IMR-90 (cell line): ENCODE measurements around the gene ZNF273. TPM values are rescaled to one million over a fixed set of nuclear protein-coding genes. Genes with fewer than 3 reads are reported as not detected.

Experiments used
- ATAC-seq: fragments of 200-7000 bp; cut with Tn5 transposase; 2 replicates; pipeline ENCODE4 v1.9.1; 2020; ENCODE audit warnings: low read depth, mild to moderate bottlenecking, moderate library complexity
- BruUV-seq: library from RNA; stranded (reverse); fragments of 400-500 nt; replicated peaks from 2 replicates; lab custom pipeline; 2021; lab: Mats Ljungman, UMichigan
- CTCF ChIA-PET: fragments of 300-600 bp; formaldehyde crosslinking; extraction: SDS; loops from one replicate; lab custom pipeline; 2021; ENCODE audit warnings: antibody characterized with exemption; lab: Yijun Ruan, JAX
- POLR2A ChIA-PET: fragments of 300-600 bp; sonication (Branson Sonifier 250); formaldehyde crosslinking; loops from one replicate; lab custom pipeline; 2022; ENCODE audit warnings: antibody characterized with exemption; ENCODE audit not compliant: unreplicated experiment; lab: Charles Lee
- DNase-seq: peaks from one replicate; pipeline ENCODE4 v3.0.0; 2013
- H2AFZ ChIP-seq: replicated peaks from 2 replicates; pipeline ENCODE3; 2013; ENCODE audit warnings: low read length, mild to moderate bottlenecking; ENCODE audit not compliant: poor library complexity
- H2AK5ac ChIP-seq: 2 replicates; pipeline ENCODE4 v1.6.1; 2013; ENCODE audit warnings: low read depth, low read length, inconsistent platforms
- H2AK9ac ChIP-seq: replicated peaks from 2 replicates; pipeline ENCODE3; 2013; ENCODE audit warnings: mild to moderate bottlenecking, low read depth, low read length, moderate library complexity; ENCODE audit not compliant: poor library complexity
- H2BK120ac ChIP-seq: 2 replicates; pipeline ENCODE4 v1.6.1; 2013; ENCODE audit warnings: low read depth, low read length, inconsistent platforms
- H2BK15ac ChIP-seq: 3 replicates; pipeline ENCODE4 v1.6.1; 2013; ENCODE audit warnings: low read depth, low read length, inconsistent platforms
- H2BK20ac ChIP-seq: 2 replicates; pipeline ENCODE4 v1.6.1; 2013; ENCODE audit warnings: low read depth, mild to moderate bottlenecking, inconsistent platforms, low read length, moderate library complexity
- H2BK5ac ChIP-seq: 2 replicates; pipeline ENCODE4 v1.6.1; 2013; ENCODE audit warnings: mild to moderate bottlenecking, low read depth, low read length, inconsistent platforms; ENCODE audit not compliant: poor library complexity, severe bottlenecking
- H3K14ac ChIP-seq: replicated peaks from 2 replicates; pipeline ENCODE4 v1.6.1; 2013; ENCODE audit warnings: low read depth, low read length, inconsistent platforms
- H3K18ac ChIP-seq: 2 replicates; pipeline ENCODE4 v1.6.1; 2013; ENCODE audit warnings: low read depth, low read length, control low read depth
- H3K23ac ChIP-seq: 2 replicates; pipeline ENCODE4 v1.6.1; 2013; ENCODE audit warnings: low read depth, low read length, inconsistent platforms
- H3K27ac ChIP-seq: 2 replicates; pipeline ENCODE4 v1.5.1; 2013; ENCODE audit warnings: mild to moderate bottlenecking, control low read depth, low read length; ENCODE audit not compliant: insufficient read depth
- H3K27me3 ChIP-seq: 2 replicates; pipeline ENCODE4 v1.6.1; 2013; ENCODE audit warnings: low read length; ENCODE audit not compliant: control insufficient read depth, insufficient read depth
- H3K36me3 ChIP-seq: 2 replicates; pipeline ENCODE4 v1.6.1; 2013; ENCODE audit warnings: low read length, mixed read lengths; ENCODE audit not compliant: control insufficient read depth, insufficient read depth
- H3K4ac ChIP-seq: 2 replicates; pipeline ENCODE4 v1.6.1; 2013; ENCODE audit warnings: low read depth, low read length, inconsistent platforms
- H3K4me1 ChIP-seq: 2 replicates; pipeline ENCODE4 v1.6.1; 2013; ENCODE audit warnings: low read length, mixed read lengths; ENCODE audit not compliant: control insufficient read depth, insufficient read depth
- H3K4me2 ChIP-seq: 2 replicates; pipeline ENCODE4 v1.6.1; 2013; ENCODE audit warnings: low read depth, mild to moderate bottlenecking, control low read depth, low read length, moderate library complexity
- H3K4me3 ChIP-seq: 2 replicates; pipeline ENCODE4 v1.5.1; 2013; ENCODE audit warnings: low read depth, mild to moderate bottlenecking, control low read depth, low read length, moderate library complexity; ENCODE audit not compliant: insufficient read depth
- H3K56ac ChIP-seq: 2 replicates; pipeline ENCODE4 v1.6.1; 2013; ENCODE audit warnings: low read length, inconsistent platforms; ENCODE audit not compliant: insufficient read depth; ENCODE audit errors: extremely low read depth
- H3K79me1 ChIP-seq, 2 experiments: 2 replicates each; pipeline ENCODE4 v1.6.1; 2013; ENCODE audit warnings: low read length in 2 of 2, inconsistent platforms in 1 of 2, low read depth in 1 of 2
- H3K9ac ChIP-seq: 2 replicates; pipeline ENCODE4 v1.6.1; 2013; ENCODE audit warnings: low read depth, low read length, control low read depth
- H3K9me1 ChIP-seq: 2 replicates; pipeline ENCODE4 v1.6.1; 2013; ENCODE audit warnings: low read length, inconsistent platforms; ENCODE audit not compliant: insufficient read depth
- H3K9me3 ChIP-seq: 2 replicates; pipeline ENCODE4 v1.6.1; 2013; ENCODE audit warnings: low read length; ENCODE audit not compliant: control insufficient read depth, insufficient read depth
- H4K20me1 ChIP-seq: 2 replicates; pipeline ENCODE4 v1.6.1; 2013; ENCODE audit warnings: low read length, inconsistent platforms; ENCODE audit not compliant: insufficient read depth
- H4K5ac ChIP-seq: 2 replicates; pipeline ENCODE4 v1.6.1; 2013; ENCODE audit warnings: mild to moderate bottlenecking, low read depth, low read length, control low read depth
- H4K8ac ChIP-seq, 2 experiments: 2 replicates each; pipeline ENCODE4 v1.6.1; 2013; ENCODE audit warnings: low read depth in 2 of 2, low read length in 2 of 2, control low read depth in 1 of 2, inconsistent platforms in 1 of 2
- H4K91ac ChIP-seq: 2 replicates; pipeline ENCODE4 v1.6.1; 2013; ENCODE audit warnings: low read depth, low read length, inconsistent platforms; ENCODE audit not compliant: insufficient read depth
- BHLHE40 ChIP-seq: fragments of 150-350 bp; IDR thresholded peaks from 2 replicates; pipeline ENCODE4 v1.6.1; 2016; ENCODE audit warnings: mild to moderate bottlenecking, low read depth, low read length
- CHD1 ChIP-seq: IDR thresholded peaks from 2 replicates; pipeline ENCODE4 v1.6.1; 2012; ENCODE audit warnings: low read depth, low read length, improper control_type of control experiment
- ELK1 ChIP-seq: fragments of 150-350 bp; IDR thresholded peaks from 2 replicates; pipeline ENCODE4 v1.6.1; 2016; ENCODE audit warnings: low read depth, mild to moderate bottlenecking, low read length, moderate library complexity, borderline replicate concordance
- FOS ChIP-seq: fragments of 150-350 bp; IDR thresholded peaks from 2 replicates; pipeline ENCODE4 v1.6.1; 2016; ENCODE audit warnings: low read depth, low read length
- MAFK ChIP-seq: IDR thresholded peaks from 2 replicates; pipeline ENCODE4 v1.6.1; 2012; ENCODE audit warnings: low read depth, low read length, improper control_type of control experiment
- MAZ ChIP-seq: IDR thresholded peaks from 2 replicates; pipeline ENCODE4 v1.6.1; 2012; ENCODE audit warnings: low read depth, mild to moderate bottlenecking, low read length, improper control_type of control experiment, moderate library complexity, borderline replicate concordance
- RCOR1 ChIP-seq: IDR thresholded peaks from 2 replicates; pipeline ENCODE4 v1.6.1; 2012; ENCODE audit warnings: mild to moderate bottlenecking, low read length, improper control_type of control experiment; ENCODE audit not compliant: insufficient replicate concordance
- SMC3 ChIP-seq: fragments of 150-350 bp; IDR thresholded peaks from 2 replicates; pipeline ENCODE4 v1.6.1; 2016; ENCODE audit warnings: low read depth, mild to moderate bottlenecking, antibody characterized with exemption, low read length, moderate library complexity
- WGBS, 2 experiments: methylation state at CpG; one replicate each; pipeline versions ENCODE4 v1.1.5 to v1.1.7; 2013; ENCODE audit warnings: missing lambda C conversion rate in 2 of 2; ENCODE audit not compliant: insufficient read length in 1 of 2; ENCODE audit errors: extremely low coverage in 2 of 2; 5-methylcytosine and 5-hydroxymethylcytosine counted together
- dilution Hi-C: fragments of 300-500 bp; cut with HindIII; formaldehyde crosslinking; loops from one replicate; pipeline ENCODE4 v1.14.3; 2018; ENCODE audit warnings: low sequenced_read_pairs; ENCODE audit not compliant: unreplicated experiment
- in situ Hi-C: fragments of 300-500 bp; cut with MboI; formaldehyde crosslinking; loops from 3 replicates; pipeline ENCODE4 v1.14.3; 2019; ENCODE audit warnings: low sequenced_read_pairs, inconsistent platforms, mixed read lengths
- intact Hi-C: fragments of 100-400 bp; cut with micrococcal nuclease; formaldehyde crosslinking; loops from 2 replicates; pipeline ENCODE4 v1.10.0; 2022
- polyA plus RNA-seq, 3 experiments: library from polyadenylated mRNA; depleted of rRNA; stranded (reverse); fragments of >200 nt; gene quantifications; 2 replicates each; pipeline ENCODE4 v1.2.3, GENCODE V29; 2012; ENCODE audit warnings: low replicate concordance in 1 of 3
- total RNA-seq: library from RNA; depleted of rRNA; stranded (reverse); fragments of >200 nt; gene quantifications from 2 replicates; pipeline ENCODE4 v1.2.3, GENCODE V29; 2012

The ZNF273 gene
- total and polyA plus RNA-seq, 2 of the 4 experiments (the other 2 are of a cell fraction): 1.5 to 2.7 TPM

GRCh38 chr7:64882341-64883112, 20.5 kb upstream of the ZNF273 start:
- Histone ChIP-seq H3K4ac (no peak overlapping the region), H4K8ac (no peak overlapping the region), H3K9ac (no peak overlapping the region), H3K27ac (no peak overlapping the region), H3K4me3 (peak overlapping the region; percentile 41; the same call in 1 of the 2 replicates), H3K18ac (no peak overlapping the region), H3K56ac (no peak overlapping the region), H3K9me1 (no peaks in the 10 kb centered on the region), H2BK5ac (no peak overlapping the region), H2AK5ac (no peak overlapping the region), H2AK9ac (no peak overlapping the region), H2BK15ac (no peak overlapping the region), H3K27me3 (peaks cover 23% of the 10 kb centered on the region), H3K9me3 (peaks cover 24% of the 10 kb centered on the region; the same call in 1 of the 2 replicates), H2AFZ (peak overlapping the region; percentile 78), H3K23ac (no peak overlapping the region), H4K91ac (no peak overlapping the region), H2BK20ac (no peak overlapping the region), H4K20me1 (no peaks in the 10 kb centered on the region), H4K5ac (no peak overlapping the region), H3K79me1 (no peaks in the 10 kb centered on the region), H3K36me3 (no peaks in the 10 kb centered on the region), H2BK120ac (no peak overlapping the region), H3K14ac (no peak overlapping the region), H3K4me2 (peak overlapping the region; percentile 77), H3K4me1 (no peaks in the 10 kb centered on the region)
- DNase-seq: no peak
- no TSS peak for BruUV-seq
- dilution Hi-C loops: no loop called here
- ChIA-PET CTCF (no interaction called here), POLR2A (no interaction called here)
- TF ChIP-seq SMC3 (no peak), BHLHE40 (no peak), FOS (no peak), MAZ (no peak), MAFK (no peak), CHD1 (no peak), RCOR1 (no peak), ELK1 (no peak)
- ATAC-seq: peak; percentile 76
- 9% methylated on average over 16 of the region's 55 CpGs; no CpG with 5 or more reads in 1 of the 2 experiments for WGBS, 2 experiments
- in situ Hi-C loops: no loop called here
- intact Hi-C loops: no loop called here
